Fibroblast of the aortic adventitia (primary cell): ENCODE measurements around the gene OAT. TPM values are rescaled to one million over a fixed set of nuclear protein-coding genes. Genes with fewer than 3 reads are reported as not detected.

Experiments
- DNase-seq: peaks from one replicate; pipeline ENCODE4 v3.0.0-alpha.2; 2010; ENCODE audit warnings: low read depth
- H3K4me3 ChIP-seq: 2 replicates; pipeline ENCODE4 v1.5.1; 2011; ENCODE audit warnings: low read depth, mild to moderate bottlenecking, control low read depth, low read length, moderate library complexity
- CTCF ChIP-seq: IDR thresholded peaks from 2 replicates; pipeline ENCODE4 v1.5.1; 2011; ENCODE audit warnings: mild to moderate bottlenecking, low read length, control low read depth, inconsistent platforms; ENCODE audit not compliant: insufficient read depth
- total RNA-seq: library from RNA; depleted of rRNA; stranded (reverse); fragments of >200 nt; gene quantifications from 2 replicates; pipeline ENCODE4 v1.2.3, GENCODE V29; 2012; ENCODE audit warnings: low replicate concordance

Gene OAT
- 121 and 154 TPM in 2 replicates for total RNA-seq

DNA sequence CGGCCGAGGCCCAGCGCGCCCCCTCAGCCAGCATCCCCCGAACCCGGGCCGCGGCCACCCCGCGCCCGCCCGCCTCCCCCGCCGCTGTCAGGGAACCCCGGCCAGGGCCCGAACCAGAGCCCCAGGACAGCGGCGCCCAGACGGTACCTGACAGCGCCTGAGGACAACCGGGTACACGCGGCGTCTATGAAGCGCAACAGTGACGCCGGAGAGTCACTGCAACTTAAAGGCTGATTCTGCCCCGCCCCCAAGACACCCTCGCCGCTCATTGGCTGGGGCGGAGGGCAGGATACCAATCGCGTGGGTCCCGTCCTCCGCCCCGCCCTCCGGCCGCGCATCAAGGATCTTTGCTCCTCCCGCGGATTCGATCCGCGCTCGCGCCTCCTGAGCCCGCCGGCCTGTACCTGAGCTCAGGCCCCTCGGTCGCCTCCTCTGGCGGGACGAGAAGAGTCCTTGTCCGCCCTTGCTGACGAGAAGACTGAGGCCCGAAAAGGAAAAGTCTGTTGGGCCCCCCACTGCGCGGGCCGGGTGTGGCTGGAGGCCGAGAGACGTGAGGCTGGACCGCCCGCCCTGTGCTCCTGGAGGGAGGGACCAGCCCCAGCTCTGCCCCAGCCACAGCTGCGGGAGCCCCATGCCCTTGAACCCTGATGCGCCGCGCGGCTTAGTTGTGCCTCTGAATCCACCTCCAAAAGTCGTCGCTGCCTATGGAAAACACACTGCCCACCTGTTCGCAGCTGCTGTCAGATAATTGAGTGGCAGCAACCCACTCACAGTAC lies at the start of gene OAT:
Gene OAT, minus strand, starts transcription at position 198 of the 776 bp plus-strand sequence. CDS start 6,752 bp downstream, outside the sequence.
- no peak for TF ChIP-seq CTCF
- peak; percentile 91 for DNase-seq

DNA sequence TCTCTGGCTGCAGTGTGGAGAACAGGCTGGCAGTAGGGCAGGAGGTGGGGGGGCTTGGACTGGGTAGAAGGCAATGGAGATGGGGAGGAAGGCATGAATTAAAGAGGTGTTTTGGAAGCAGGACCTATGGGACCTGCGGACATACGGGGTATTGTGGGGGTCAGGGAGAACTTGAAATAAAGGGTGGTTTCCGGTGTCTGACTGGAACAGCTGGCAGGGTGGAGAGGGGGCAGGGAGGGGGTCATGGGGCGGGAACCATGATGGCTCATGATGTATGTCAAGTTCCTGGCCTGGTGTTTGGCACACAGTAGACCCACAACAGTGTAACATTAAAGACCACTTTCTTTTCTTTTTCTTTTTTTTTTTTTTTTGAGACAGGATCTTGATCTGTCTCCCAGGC lies 48.4 kb upstream of the OAT start:
- no peak for DNase-seq
- H3K4me3 ChIP-seq = no peak overlapping the region
- no peak for TF ChIP-seq CTCF

More for the DNA sequence above, at the start of gene OAT:
- peak within 1 kb of the TSS; percentile 77 for H3K4me3 ChIP-seq

DNA sequence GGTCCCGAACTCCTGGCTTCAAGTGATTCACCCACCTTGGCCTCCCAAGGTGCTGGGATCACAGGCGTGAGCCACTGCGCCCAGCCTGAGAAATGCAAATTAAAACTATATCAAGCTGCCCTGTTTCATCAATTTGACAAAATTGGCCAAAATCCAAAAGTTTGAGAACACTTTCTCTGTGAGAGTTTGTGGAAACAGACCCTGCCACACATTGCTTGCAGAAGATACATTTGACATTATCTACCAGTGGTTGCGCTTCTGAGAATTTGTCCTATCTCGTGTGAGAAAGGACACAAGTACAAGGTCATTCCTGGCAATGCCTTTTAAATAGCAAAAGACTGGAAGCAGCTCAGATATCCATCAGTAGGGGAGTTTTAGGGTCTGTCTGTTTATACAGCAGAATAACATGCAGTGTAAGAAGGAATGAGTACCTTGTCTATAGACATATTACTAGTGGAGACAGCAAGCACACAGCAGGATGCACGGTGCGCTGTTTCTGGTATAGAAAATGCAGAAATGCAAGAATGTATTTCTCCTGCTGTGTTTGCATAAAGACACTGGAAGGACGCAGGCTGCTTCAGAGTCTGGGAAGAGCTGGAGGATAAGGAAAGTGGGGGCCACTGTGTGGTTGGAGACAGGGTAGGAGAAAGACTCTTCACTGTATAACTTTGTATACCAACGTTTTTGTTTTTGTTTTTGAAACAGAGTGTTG lies 47.2 kb upstream of the OAT start:
- H3K4me3 ChIP-seq = no peak overlapping the region
- DNase-seq = no peak
- no peak for TF ChIP-seq CTCF

DNA sequence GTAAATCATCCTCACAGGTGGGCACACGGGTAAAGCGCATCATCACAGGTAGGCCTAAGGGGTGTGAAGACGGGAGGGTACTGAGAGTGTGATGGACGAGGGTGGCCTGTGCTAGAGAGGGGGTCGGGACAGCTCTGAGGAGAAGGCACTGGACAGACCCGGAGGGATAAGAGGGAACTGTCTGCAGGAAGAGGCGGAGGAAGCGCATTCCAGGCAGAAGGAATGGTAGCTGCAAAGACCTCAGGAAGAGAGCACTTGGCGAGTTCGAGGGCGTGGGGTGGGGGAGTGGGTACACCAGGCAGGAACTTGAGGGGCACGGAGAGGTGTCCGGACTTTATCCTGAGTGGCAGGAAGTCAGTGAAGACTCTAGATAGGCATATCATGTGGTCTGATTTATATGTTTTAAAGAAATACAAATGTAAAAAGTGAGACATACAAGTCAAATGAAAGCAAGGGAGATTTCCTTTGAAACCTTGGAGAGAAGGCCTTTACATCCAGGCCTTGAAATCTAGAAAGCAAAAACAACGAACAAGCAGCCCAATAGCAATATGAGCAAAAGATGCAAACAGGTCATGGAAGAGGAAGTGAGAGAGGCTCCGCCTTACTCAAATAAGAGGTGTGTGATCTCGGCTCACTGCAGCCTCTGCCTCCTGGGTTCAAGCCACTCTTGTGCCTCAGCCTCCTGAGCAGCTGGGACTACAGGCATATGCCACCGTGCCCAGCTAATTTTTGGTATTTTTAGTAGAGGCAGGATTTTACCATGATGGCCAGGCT lies 46.5 kb upstream of the OAT start:
- no peak for DNase-seq
- H3K4me3 ChIP-seq = no peak overlapping the region
- no peak for TF ChIP-seq CTCF

DNA sequence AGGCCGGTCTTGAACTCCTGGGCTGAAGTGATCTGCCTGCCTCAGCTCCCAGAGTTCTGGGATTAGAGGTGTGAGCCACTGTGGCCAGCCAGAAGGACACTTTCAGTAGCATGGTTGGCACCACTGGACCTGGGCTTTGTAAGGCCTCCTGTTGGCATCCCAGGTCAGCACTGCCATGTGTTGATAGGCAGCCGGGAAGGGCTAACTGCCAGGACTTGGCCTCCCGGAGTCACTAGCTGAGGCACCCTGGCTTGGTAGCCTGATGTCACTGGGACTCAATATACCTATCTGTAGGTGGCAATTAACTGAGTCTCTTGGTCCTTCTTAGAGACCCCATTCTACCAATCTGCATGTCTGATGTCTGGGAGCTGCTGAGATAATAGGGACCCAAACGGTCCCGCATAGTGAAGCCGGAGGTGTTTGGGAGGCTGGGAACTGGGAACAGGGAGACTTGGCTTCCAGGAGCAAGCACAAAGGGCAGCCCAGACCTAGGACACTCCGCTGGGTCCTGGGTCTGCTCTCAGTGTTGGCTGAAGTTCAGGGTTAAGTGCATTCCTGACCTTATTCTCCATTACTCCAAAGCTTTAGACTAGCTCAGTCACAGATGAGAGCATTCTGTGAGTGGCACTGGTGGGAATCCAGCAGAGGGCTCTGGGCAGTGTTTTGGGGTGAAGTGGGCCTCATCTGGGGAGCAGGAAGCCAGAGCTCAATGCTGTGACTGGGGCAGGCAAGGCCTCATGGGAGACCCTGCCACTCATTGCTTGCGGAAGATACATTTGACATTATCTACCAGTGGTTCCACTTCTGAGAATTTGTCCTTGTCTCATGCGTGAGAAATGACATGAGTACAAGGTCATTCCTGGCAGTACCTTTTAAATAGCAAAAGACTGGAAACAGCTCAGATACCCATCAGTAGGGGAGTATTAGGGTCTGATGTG lies 45.6 kb upstream of the OAT start:
- no peak for TF ChIP-seq CTCF

DNA sequence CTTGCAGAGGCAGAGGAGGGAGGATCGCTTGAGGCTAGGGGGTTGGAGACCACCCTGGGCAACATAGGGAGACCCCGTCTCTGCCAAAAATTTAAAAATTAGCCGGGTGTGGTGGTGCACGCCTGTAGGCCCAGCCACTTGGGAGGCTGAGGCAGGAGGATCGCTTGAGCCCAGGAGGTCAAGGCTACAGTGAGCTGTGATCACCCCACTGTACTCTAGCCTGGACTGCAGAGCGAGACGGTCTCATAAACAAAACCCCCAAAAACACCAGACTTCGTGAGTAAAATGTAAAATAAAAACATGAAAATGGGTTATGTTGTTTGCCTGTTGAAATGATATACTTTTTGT lies 43.6 kb upstream of the OAT start:
- no peak for DNase-seq
- TF ChIP-seq CTCF = no peak
- peak overlapping the region; percentile 93 for H3K4me3 ChIP-seq

More for the DNA sequence above, 45.6 kb upstream of the OAT start:
- H3K4me3 ChIP-seq = no peak overlapping the region
- DNase-seq = no peak
